ENCODE data around the gene TAF12. TPM values are rescaled to one million over a fixed set of nuclear protein-coding genes. Genes with fewer than 3 reads are reported as not detected.

The TAF12 gene
- total and polyA plus RNA-seq, 10 of the 15 experiments (the other 5 are each of a cell fraction or from before 2014, with no cell fraction given): 18.3 to 43.3 (median 28.6) TPM

- WGBS (ENCODE audit: insufficient coverage, insufficient replicate concordance, low lambda C conversion rate, missing lambda C conversion rate): 96% methylated on average over 3 of the region's 3 CpGs
- ATAC-seq (no peak), DNase-seq (ENCODE audit: low read depth, low spot score) (no peak), FAIRE-seq (no peak)
- intact Hi-C loops (cut with micrococcal nuclease; ENCODE audit: unreplicated experiment): loop anchor here (5.0 kb wide), 1 partner anchor 127 kb away; no protein-coding TSS in a partner anchor
- peaks cover 13% of the 10 kb centered on the region for H3K4me1 ChIP-seq (ENCODE audit: control insufficient read depth, insufficient read depth, low read length)
- no peaks in the 10 kb centered on the region for H3K27me3 ChIP-seq (replicated peaks in 1 of 2; ENCODE audit: control insufficient read depth in 2 of 2, insufficient read depth in 2 of 2, low read length in 1 of 2)
- peak overlapping the region; percentile 95 for H3K9ac ChIP-seq (ENCODE audit: control insufficient read depth, insufficient read depth, low read length)
- BruUV-seq (replicated peaks): no TSS peak
- TF ChIP-seq SMAD1 (IDR thresholded peaks at IDR 0.05; ENCODE audit: low read depth, partially characterized antibody) (no peak), EZH2 (IDR thresholded peaks at IDR 0.05; ENCODE audit: borderline replicate concordance, control insufficient read depth, low read depth, low read length) (no peak)
- SMC1A ChIA-PET (ENCODE audit: uncharacterized antibody, unreplicated experiment): interaction anchor here (0.6 to 3.3 kb wide), 6 partner anchors 24 to 538 kb away, joined by 3 to 21 read pairs (median 10); partner anchors contain the start of genes GMEB1, SRSF4 and YTHDF2
- CTCF ChIA-PET: interaction anchor here (0.7 to 3.8 kb wide), 7 partner anchors 25 to 233 kb away, joined by 3 to 31 read pairs (median 6); partner anchors contain the start of gene YTHDF2
- RAD21 ChIA-PET (ENCODE audit: unreplicated experiment): interaction anchor here (0.9 to 3.1 kb wide), 5 partner anchors 24 to 111 kb away, joined by 3 to 26 read pairs (median 10); partner anchors contain the start of genes GMEB1 and YTHDF2
- H3K36me3 ChIP-seq (ENCODE audit: control insufficient read depth in 2 of 2, insufficient read depth in 2 of 2, low read length in 1 of 2): no peaks in the 10 kb centered on the region
- H3K9me3 ChIP-seq (replicated peaks; ENCODE audit: control insufficient read depth, insufficient read depth, low read length): no peaks in the 10 kb centered on the region
- in situ Hi-C loops (cut with MboI): loop anchor here (5.0 kb wide), 1 partner anchor 233 kb away; no protein-coding TSS in a partner anchor
- peak overlapping the region; percentile 75; the same call in 1 of the 2 replicates for H2AFZ ChIP-seq (ENCODE audit: control insufficient read depth, low read depth, low read length)
- POLR2A ChIA-PET: interaction anchor here (0.6 to 5.2 kb wide), 11 partner anchors 23 to 788 kb away, joined by 3 to 43 read pairs (median 5); partner anchors contain the start of genes GMEB1, MED18 and YTHDF2
- peaks cover 30% of the 10 kb centered on the region for H3K79me2 ChIP-seq (ENCODE audit: control insufficient read depth, insufficient read depth, low read length)
- H3K4me2 ChIP-seq (ENCODE audit: control insufficient read depth, insufficient read depth): peak overlapping the region; percentile 93
- H3K4me3 ChIP-seq: peak overlapping the region; percentile 92
- H4K20me1 ChIP-seq (ENCODE audit: control insufficient read depth, insufficient read depth): no peaks in the 10 kb centered on the region
- H3K27ac ChIP-seq (ENCODE audit: control insufficient read depth, insufficient read depth): peak overlapping the region; percentile 90
Measured at GRCh38 chr1:28644494-28644893, 1.6 kb upstream of the TAF12 start.

DNA sequence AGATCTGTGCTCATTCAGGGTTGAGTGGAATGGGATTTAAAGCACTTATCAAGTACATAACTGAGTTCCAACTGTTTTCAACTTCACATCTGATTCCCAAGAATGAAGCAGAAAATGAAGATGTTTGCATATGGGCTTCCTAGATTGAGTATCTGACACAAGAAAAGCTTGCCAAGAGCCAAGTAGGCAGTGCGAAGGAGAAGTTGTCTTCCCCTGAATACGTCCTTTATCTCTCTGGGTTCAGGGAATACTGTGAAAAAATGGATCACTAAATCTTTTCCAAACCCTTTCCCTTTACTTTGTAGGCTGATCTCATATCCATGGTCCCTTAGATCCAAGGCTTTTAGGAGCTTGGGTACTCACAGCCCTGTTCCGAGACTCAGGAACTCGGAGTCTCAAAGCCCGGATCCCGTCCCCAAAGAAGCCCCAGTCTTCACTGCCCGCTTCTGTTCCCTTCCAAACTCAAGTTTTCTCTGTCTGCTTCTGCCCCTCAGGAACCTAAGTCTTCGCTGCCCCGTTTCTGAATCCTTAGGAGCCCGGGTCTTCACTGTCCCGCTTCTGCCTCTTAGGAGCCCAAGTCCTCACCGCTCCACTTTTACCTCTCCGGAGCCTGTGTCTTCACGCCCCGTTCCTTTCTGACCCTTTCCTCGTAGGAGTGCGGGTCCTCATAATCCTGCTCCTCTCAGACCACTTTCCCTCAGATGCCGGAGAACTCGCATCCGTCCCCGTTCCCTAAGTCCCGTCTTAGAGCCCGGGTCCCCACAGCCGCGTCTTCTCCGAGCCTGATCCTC is 616 bp downstream of the TAF12 start:
- Histone ChIP-seq H3K36me3 (ENCODE audit: control insufficient read depth in 2 of 2, insufficient read depth in 2 of 2, low read length in 1 of 2) (no peaks in the 10 kb centered on the region), H3K4me2 (ENCODE audit: control insufficient read depth, insufficient read depth) (peak overlapping the region; percentile 88), H3K9me3 (replicated peaks; ENCODE audit: control insufficient read depth, insufficient read depth, low read length) (no peaks in the 10 kb centered on the region), H3K27me3 (replicated peaks in 1 of 2; ENCODE audit: control insufficient read depth in 2 of 2, insufficient read depth in 2 of 2, low read length in 1 of 2) (no peaks in the 10 kb centered on the region), H3K4me3 (peak overlapping the region; percentile 90), H4K20me1 (ENCODE audit: control insufficient read depth, insufficient read depth) (no peaks in the 10 kb centered on the region), H2AFZ (ENCODE audit: control insufficient read depth, low read depth, low read length) (peak overlapping the region; percentile 97), H3K79me2 (ENCODE audit: control insufficient read depth, insufficient read depth, low read length) (peaks cover 30% of the 10 kb centered on the region), H3K4me1 (ENCODE audit: control insufficient read depth, insufficient read depth, low read length) (peaks cover 12% of the 10 kb centered on the region), H3K9ac (ENCODE audit: control insufficient read depth, insufficient read depth, low read length) (peak overlapping the region; percentile 95), H3K27ac (ENCODE audit: control insufficient read depth, insufficient read depth) (peak overlapping the region; percentile 86)
- ChIA-PET POLR2A (interaction anchor here (0.9 to 5.2 kb wide), 10 partner anchors 26 to 540 kb away, joined by 3 to 43 read pairs (median 8); partner anchors contain the start of genes GMEB1, SRSF4 and YTHDF2), RAD21 (ENCODE audit: unreplicated experiment) (interaction anchor here (0.8 to 3.1 kb wide), 13 partner anchors 26 to 560 kb away, joined by 3 to 26 read pairs (median 6); partner anchors contain the start of genes GMEB1 and YTHDF2), SMC1A (ENCODE audit: uncharacterized antibody, unreplicated experiment) (interaction anchor here (0.9 to 3.3 kb wide), 11 partner anchors 12 to 234 kb away, joined by 3 to 21 read pairs (median 5); partner anchors contain the start of genes GMEB1, TRNAU1AP and YTHDF2), CTCF (interaction anchor here (1.0 to 3.8 kb wide), 11 partner anchors 26 to 540 kb away, joined by 3 to 31 read pairs (median 4); partner anchors contain the start of gene YTHDF2)
- TSS peak; percentile 83 for BruUV-seq (replicated peaks)
- intact Hi-C loops (cut with micrococcal nuclease; ENCODE audit: unreplicated experiment): loop anchor here (5.0 kb wide), 1 partner anchor 125 kb away; no protein-coding TSS in a partner anchor
- TF ChIP-seq EGR1 (IDR thresholded peaks at IDR 0.05; ENCODE audit: borderline replicate concordance in 1 of 2, low read depth in 2 of 2, low read length in 2 of 2): no peak
- TF ChIP-seq LARP7 (IDR thresholded peaks at IDR 0.05): 0 out of 2 replicates have a peak, but pooled peaks have one; percentile 45
- TF ChIP-seq ZSCAN29 (IDR thresholded peaks at IDR 0.05): no peak
- TF ChIP-seq MTA3 (IDR thresholded peaks at IDR 0.05; ENCODE audit: borderline replicate concordance, low read length): no peak
- TF ChIP-seq PAX8 (IDR thresholded peaks at IDR 0.05): no peak
- TF ChIP-seq PKNOX1 (IDR thresholded peaks at IDR 0.05): no peak
- 0 out of 2 replicates have a peak, but pooled peaks have one; percentile 4 for TF ChIP-seq EED (IDR thresholded peaks at IDR 0.05; ENCODE audit: low read depth)
- TF ChIP-seq BRCA1 (IDR thresholded peaks at IDR 0.05; ENCODE audit: low read depth, low read length): no peak
- peak; percentile 31 for ATAC-seq
- DNase-seq (ENCODE audit: low read depth, low spot score): no peak
- WGBS (ENCODE audit: insufficient coverage, insufficient replicate concordance, low lambda C conversion rate, missing lambda C conversion rate): 1% methylated on average over 26 of the region's 26 CpGs
- in situ Hi-C loops (cut with MboI): loop anchor here (5.0 kb wide), 1 partner anchor 235 kb away; no protein-coding TSS in a partner anchor
- no peak for FAIRE-seq

All from GM12878 (cell line).